ENCODE results near the gene LRCH1.

Gene LRCH1

GRCh38 chr13:46535002-46535401 lies 18.0 kb upstream of the LRCH1 start:
- no peak for DNase-seq (ENCODE audit: low read depth)
- H3K4me3 ChIP-seq (ENCODE audit: low read depth, low read length) = no peak overlapping the region
- TF ChIP-seq CTCF (IDR thresholded peaks at IDR 0.05; ENCODE audit: low read depth, low read length, missing control alignments) = no peak

- no peak for TF ChIP-seq CTCF (IDR thresholded peaks at IDR 0.05; ENCODE audit: low read depth, low read length, missing control alignments)
- H3K4me3 ChIP-seq (ENCODE audit: low read depth, low read length) = no peak overlapping the region
- DNase-seq (ENCODE audit: low read depth) = no peak
These were observed 17.1 kb upstream of the LRCH1 start for GRCh38 chr13:46535825-46536224.

GRCh38 chr13:46536341-46536740 lies 16.6 kb upstream of the LRCH1 start:
- TF ChIP-seq CTCF (IDR thresholded peaks at IDR 0.05; ENCODE audit: low read depth, low read length, missing control alignments) = no peak
- DNase-seq (ENCODE audit: low read depth) = no peak
- H3K4me3 ChIP-seq (ENCODE audit: low read depth, low read length) = no peak overlapping the region

- TF ChIP-seq CTCF (IDR thresholded peaks at IDR 0.05; ENCODE audit: low read depth, low read length, missing control alignments) = no peak
- H3K4me3 ChIP-seq (ENCODE audit: low read depth, low read length) = no peak overlapping the region
- no peak for DNase-seq (ENCODE audit: low read depth)
These were observed 13.7 kb upstream of the LRCH1 start for GRCh38 chr13:46539231-46539630.

GRCh38 chr13:46541210-46541609 lies 11.8 kb upstream of the LRCH1 start:
- H3K4me3 ChIP-seq (ENCODE audit: low read depth, low read length) = no peak overlapping the region
- DNase-seq (ENCODE audit: low read depth) = no peak
- no peak for TF ChIP-seq CTCF (IDR thresholded peaks at IDR 0.05; ENCODE audit: low read depth, low read length, missing control alignments)

- no peak for TF ChIP-seq CTCF (IDR thresholded peaks at IDR 0.05; ENCODE audit: low read depth, low read length, missing control alignments)
- DNase-seq (ENCODE audit: low read depth) = no peak
- H3K4me3 ChIP-seq (ENCODE audit: low read depth, low read length) = no peak overlapping the region
These were observed 10.1 kb upstream of the LRCH1 start for GRCh38 chr13:46542833-46543232.

GRCh38 chr13:46543287-46543686 lies 9.7 kb upstream of the LRCH1 start:
- no peak for TF ChIP-seq CTCF (IDR thresholded peaks at IDR 0.05; ENCODE audit: low read depth, low read length, missing control alignments)
- DNase-seq (ENCODE audit: low read depth) = no peak
- H3K4me3 ChIP-seq (ENCODE audit: low read depth, low read length) = no peak overlapping the region

All from GM12864 (cell line).